Karpas-422 (cell line): ENCODE results near the gene KSR1. TPM values are rescaled to one million over a fixed set of nuclear protein-coding genes. Genes with fewer than 3 reads are reported as not detected.

Experiments used
- DNase-seq: peaks from one replicate; pipeline ENCODE4 v3.0.0-alpha.2; 2015
- H2AFZ ChIP-seq: fragments of 200-600 bp; sonication (generic); 2 replicates; pipeline ENCODE4 v1.6.1; 2014; ENCODE audit warnings: antibody characterized with exemption, low read length, mixed read lengths
- H3K27ac ChIP-seq: fragments of 200-600 bp; sonication (generic); 2 replicates; pipeline ENCODE4 v1.5.1; 2014; ENCODE audit warnings: mild to moderate bottlenecking, low read length, moderate library complexity
- H3K27me3 ChIP-seq: fragments of 200-600 bp; sonication (generic); 2 replicates; pipeline ENCODE4 v1.6.1; 2014; ENCODE audit warnings: low read length, mixed read lengths
- H3K36me3 ChIP-seq: fragments of 200-600 bp; sonication (generic); 2 replicates; pipeline ENCODE4 v1.6.1; 2014; ENCODE audit warnings: low read length, mixed read lengths; ENCODE audit not compliant: insufficient read depth
- H3K4me1 ChIP-seq: fragments of 200-600 bp; sonication (generic); 2 replicates; pipeline ENCODE4 v1.6.1; 2014; ENCODE audit warnings: mild to moderate bottlenecking, low read length, mixed read lengths
- H3K4me2 ChIP-seq: fragments of 200-600 bp; sonication (generic); 2 replicates; pipeline ENCODE4 v1.6.1; 2014; ENCODE audit warnings: low read length, low read depth, mild to moderate bottlenecking; ENCODE audit not compliant: poor library complexity, severe bottlenecking
- H3K4me3 ChIP-seq: fragments of 200-600 bp; sonication (generic); 2 replicates; pipeline ENCODE4 v1.5.1; 2014; ENCODE audit warnings: mild to moderate bottlenecking, antibody characterized with exemption, low read length, mixed read lengths
- H3K79me2 ChIP-seq: fragments of 200-600 bp; sonication (generic); 2 replicates; pipeline ENCODE4 v1.6.1; 2014; ENCODE audit warnings: mild to moderate bottlenecking, low read length, mixed read lengths
- H3K9ac ChIP-seq: fragments of 200-600 bp; sonication (generic); 2 replicates; pipeline ENCODE4 v1.6.0; 2014; ENCODE audit warnings: low read length
- H3K9me2 ChIP-seq: fragments of 200-600 bp; sonication (generic), shearing (Covaris generic); replicated peaks from 2 replicates; pipeline ENCODE4 v1.6.0; 2014; ENCODE audit warnings: mild to moderate bottlenecking, low read length, moderate library complexity; ENCODE audit not compliant: insufficient read depth
- H3K9me3 ChIP-seq: fragments of 300-700, 200-600 bp; sonication (generic); 2 replicates; pipeline ENCODE4 v1.6.1; 2014; ENCODE audit warnings: low read length, mixed read lengths
- H4K20me1 ChIP-seq: fragments of 200-600 bp; sonication (generic); 2 replicates; pipeline ENCODE4 v1.6.1; 2014; ENCODE audit warnings: mild to moderate bottlenecking, antibody characterized with exemption, low read length, low read depth; ENCODE audit not compliant: insufficient read depth
- total RNA-seq: library from RNA; depleted of rRNA; stranded (reverse); fragments of >200 nt; shearing (Covaris generic); gene quantifications from 2 replicates; pipeline ENCODE4 v1.2.3, GENCODE V29; 2014; ENCODE audit warnings: low replicate concordance

The KSR1 gene
- total RNA-seq, 1 experiment from 2014 or later, result 0.52 TPM

DNA sequence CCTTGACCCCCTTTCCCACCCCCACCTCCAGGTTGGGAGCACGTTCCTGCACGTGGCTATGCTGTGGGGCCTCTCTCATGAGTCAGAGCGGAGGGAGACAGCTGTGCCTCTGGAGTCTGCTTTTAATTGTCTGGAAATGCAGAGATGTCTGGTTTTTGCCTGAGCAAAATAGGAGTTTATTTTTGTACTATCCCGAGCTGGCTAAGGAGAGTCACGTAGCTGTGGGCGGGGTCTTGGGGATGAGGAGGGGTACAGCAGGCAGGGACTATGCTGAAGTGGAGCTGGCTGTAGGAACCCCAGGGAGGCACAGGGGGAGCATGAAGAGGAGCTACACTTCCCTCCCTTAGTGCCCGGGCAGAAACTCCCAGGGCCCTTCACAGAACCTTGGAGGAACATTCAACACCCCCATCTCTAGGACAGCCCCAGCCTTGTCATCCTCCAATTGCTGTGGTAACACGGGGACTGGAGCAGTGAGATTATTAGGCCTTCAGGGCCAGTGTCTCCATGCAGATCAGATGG lies 130.0 kb downstream of the KSR1 start:
- Histone ChIP-seq H3K9me2 (no peaks in the 10 kb centered on the region), H3K4me3 (no peak overlapping the region), H3K9ac (no peak overlapping the region), H3K36me3 (no peaks in the 10 kb centered on the region), H3K9me3 (no peaks in the 10 kb centered on the region), H3K27ac (no peak overlapping the region), H3K4me2 (no peak overlapping the region), H3K79me2 (no peaks in the 10 kb centered on the region), H3K27me3 (no peaks in the 10 kb centered on the region), H4K20me1 (no peaks in the 10 kb centered on the region), H2AFZ (no peak overlapping the region), H3K4me1 (no peaks in the 10 kb centered on the region)
- DNase-seq, result no peak

DNA sequence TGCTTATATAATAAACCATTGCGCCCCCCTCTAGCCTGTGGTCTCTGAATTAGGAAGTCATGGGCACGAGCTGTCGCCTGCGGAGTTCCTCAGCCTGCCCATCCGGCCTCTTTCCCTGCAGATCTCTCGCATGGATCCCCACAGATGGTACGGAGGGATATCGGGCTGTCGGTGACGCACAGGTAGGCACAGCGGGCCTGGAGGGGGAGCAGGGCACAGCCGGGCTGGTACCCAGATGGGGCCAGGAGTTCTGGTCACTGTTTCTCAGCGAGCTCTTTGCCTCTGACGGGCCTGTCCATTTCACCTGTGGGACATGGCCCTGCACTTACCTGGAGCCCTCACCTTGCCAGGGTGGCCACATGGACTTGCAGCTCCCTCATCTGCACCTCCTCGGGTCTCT lies 132.1 kb downstream of the KSR1 start:
- H3K27me3 ChIP-seq, result no peaks in the 10 kb centered on the region
- H3K79me2 ChIP-seq, result no peaks in the 10 kb centered on the region
- H3K27ac ChIP-seq, result no peak overlapping the region

DNA sequence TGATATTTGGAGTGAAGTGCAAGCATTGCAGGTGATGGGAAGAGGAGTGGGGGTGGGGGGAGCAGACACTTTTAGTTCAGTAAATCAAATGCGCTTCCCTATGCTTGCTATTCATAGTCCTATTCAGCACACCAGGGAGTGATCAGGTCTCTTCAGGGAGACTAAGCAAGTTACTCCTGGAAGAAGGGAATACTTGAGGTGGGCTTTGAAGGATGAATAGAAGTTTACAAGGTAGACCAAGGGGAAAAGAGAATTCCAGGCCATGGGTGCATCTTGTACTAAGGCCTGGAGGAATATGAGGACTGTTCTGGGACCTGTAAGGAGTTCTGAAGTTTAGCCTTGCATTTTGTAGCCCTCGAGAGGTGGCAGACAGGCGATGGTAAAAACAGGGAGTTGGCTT lies 134.6 kb downstream of the KSR1 start:
- Histone ChIP-seq H3K9me2 (no peaks in the 10 kb centered on the region), H4K20me1 (no peaks in the 10 kb centered on the region), H3K4me3 (no peak overlapping the region)

More for the DNA sequence above, 132.1 kb downstream of the KSR1 start:
- Histone ChIP-seq H4K20me1 (no peaks in the 10 kb centered on the region), H3K36me3 (no peaks in the 10 kb centered on the region), H3K9me3 (no peaks in the 10 kb centered on the region), H2AFZ (no peak overlapping the region), H3K4me1 (no peaks in the 10 kb centered on the region), H3K9ac (no peak overlapping the region), H3K4me2 (no peak overlapping the region), H3K4me3 (no peak overlapping the region), H3K9me2 (no peaks in the 10 kb centered on the region)
- no peak for DNase-seq

DNA sequence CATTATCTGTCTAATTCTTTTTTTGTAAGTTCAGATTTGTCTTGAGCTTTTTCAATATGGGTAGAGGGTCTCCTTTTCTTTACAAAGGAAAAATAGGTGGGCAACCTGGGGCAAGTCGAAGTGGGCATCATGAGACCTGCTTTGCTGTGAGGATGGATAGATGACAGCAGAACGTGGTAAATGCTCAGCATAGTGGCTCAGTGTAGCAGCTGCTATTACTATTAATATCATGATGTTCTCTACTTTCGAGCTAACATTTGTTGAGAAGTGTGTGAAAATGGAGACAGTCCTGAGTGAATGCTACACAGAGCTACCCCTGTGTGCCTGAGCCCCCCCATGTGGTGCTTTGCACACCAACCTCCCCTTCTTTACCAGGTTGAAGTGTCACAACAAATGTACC lies 135.7 kb downstream of the KSR1 start:
- Histone ChIP-seq H3K9me3 (no peaks in the 10 kb centered on the region), H4K20me1 (no peaks in the 10 kb centered on the region), H3K9ac (no peak overlapping the region), H3K36me3 (no peaks in the 10 kb centered on the region), H3K4me3 (no peak overlapping the region), H3K27ac (no peak overlapping the region), H3K79me2 (no peaks in the 10 kb centered on the region), H3K4me2 (no peak overlapping the region), H3K27me3 (no peaks in the 10 kb centered on the region), H3K4me1 (no peaks in the 10 kb centered on the region), H2AFZ (no peak overlapping the region), H3K9me2 (no peaks in the 10 kb centered on the region)
- DNase-seq, result no peak

More for the DNA sequence above, 134.6 kb downstream of the KSR1 start:
- Histone ChIP-seq H3K4me1 (no peaks in the 10 kb centered on the region), H3K9me3 (no peaks in the 10 kb centered on the region), H3K27ac (no peak overlapping the region), H3K36me3 (no peaks in the 10 kb centered on the region), H2AFZ (no peak overlapping the region), H3K27me3 (no peaks in the 10 kb centered on the region), H3K4me2 (no peak overlapping the region), H3K9ac (no peak overlapping the region), H3K79me2 (no peaks in the 10 kb centered on the region)
- DNase-seq, result no peak

DNA sequence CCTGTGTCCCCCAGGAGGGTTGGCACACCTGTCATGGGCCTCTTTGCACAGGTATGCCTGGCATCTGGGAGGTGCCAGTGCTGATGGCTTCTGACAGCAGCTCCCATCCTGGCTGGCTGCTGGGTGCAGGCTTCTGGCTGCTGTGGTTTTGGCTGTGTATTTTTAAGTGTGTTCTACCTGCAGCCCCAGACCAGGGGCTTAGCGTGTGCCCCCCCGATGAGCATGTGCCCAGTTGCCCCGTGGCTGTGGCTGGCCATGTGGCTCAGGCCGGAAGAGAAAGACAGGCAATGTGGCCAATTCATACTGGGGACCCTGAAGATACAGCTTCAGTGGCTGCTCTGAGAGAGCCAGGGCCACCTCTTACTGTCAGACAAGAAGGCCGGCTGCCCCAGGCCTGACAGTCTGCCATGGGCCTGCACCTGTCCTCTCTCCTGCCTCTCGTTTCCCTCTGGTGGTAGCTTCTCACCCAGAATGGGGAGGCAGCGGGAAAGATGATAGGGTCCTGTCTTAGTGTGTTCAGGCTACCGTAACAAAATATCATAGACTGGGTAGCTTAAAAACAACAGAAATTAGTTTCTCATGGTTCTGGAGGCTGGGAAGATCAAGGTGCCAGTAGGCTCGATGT lies 137.1 kb downstream of the KSR1 start:
- H3K9me2 ChIP-seq, result no peaks in the 10 kb centered on the region
- no peaks in the 10 kb centered on the region for H3K36me3 ChIP-seq
- H3K79me2 ChIP-seq, result no peaks in the 10 kb centered on the region
- no peak overlapping the region for H3K4me3 ChIP-seq
- DNase-seq, result no peak
- no peak overlapping the region for H3K4me2 ChIP-seq
- no peaks in the 10 kb centered on the region for H3K9me3 ChIP-seq
- no peak overlapping the region for H3K9ac ChIP-seq
- H3K4me1 ChIP-seq, result no peaks in the 10 kb centered on the region
- no peaks in the 10 kb centered on the region for H3K27me3 ChIP-seq
- H2AFZ ChIP-seq, result no peak overlapping the region
- no peak overlapping the region for H3K27ac ChIP-seq
- no peaks in the 10 kb centered on the region for H4K20me1 ChIP-seq

DNA sequence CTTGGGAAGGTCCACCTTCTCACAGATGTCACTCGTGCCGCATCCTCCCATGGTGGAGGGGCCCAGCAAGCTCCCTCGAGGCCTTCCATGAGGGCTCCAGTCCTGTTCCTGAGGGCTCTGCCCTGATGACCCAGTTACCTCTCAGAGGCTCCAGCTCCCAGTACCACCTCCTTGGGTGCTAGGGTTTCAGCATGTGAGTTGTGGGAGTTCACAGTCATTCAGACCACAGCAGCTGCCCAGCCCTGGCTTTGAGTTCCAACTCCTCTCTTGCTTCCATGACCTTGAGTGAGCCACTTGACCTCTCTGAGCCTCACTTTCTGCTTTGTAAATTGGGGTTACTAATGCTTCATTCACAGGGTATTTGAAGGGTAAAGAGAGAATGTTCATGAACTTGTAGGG lies 137.6 kb downstream of the KSR1 start:
- H3K9ac ChIP-seq, result no peak overlapping the region
- H3K4me2 ChIP-seq, result no peak overlapping the region
- H3K27ac ChIP-seq, result no peak overlapping the region
- no peaks in the 10 kb centered on the region for H3K27me3 ChIP-seq
- no peak overlapping the region for H2AFZ ChIP-seq
- no peak for DNase-seq
- no peaks in the 10 kb centered on the region for H4K20me1 ChIP-seq
- H3K4me1 ChIP-seq, result no peaks in the 10 kb centered on the region
- no peaks in the 10 kb centered on the region for H3K9me2 ChIP-seq
- H3K79me2 ChIP-seq, result no peaks in the 10 kb centered on the region
- no peaks in the 10 kb centered on the region for H3K9me3 ChIP-seq
- H3K4me3 ChIP-seq, result no peak overlapping the region
- H3K36me3 ChIP-seq, result no peaks in the 10 kb centered on the region

DNA sequence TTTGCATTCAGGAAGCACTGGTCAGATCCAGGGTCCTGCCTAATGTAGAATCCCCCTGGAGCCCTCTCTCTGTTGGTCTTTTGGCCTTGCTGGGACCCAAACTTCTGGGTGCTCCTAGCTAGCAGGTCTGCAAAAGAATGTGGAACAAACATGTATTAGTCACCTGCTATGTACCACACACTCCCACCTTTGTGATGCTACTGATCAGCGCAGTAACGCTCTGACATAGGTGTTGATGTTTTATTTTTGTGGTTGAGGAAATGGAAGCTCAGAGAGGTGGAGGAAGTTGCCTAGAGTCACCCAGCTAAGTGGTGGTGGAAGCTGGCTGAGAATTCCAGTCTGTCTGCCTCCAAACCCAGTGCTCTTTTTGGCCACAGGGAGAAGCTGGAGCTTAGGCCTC lies 139.0 kb downstream of the KSR1 start:
- Histone ChIP-seq H3K9me3 (no peaks in the 10 kb centered on the region), H4K20me1 (no peaks in the 10 kb centered on the region), H3K9ac (no peak overlapping the region), H3K4me2 (no peak overlapping the region), H3K4me1 (no peaks in the 10 kb centered on the region), H3K27ac (no peak overlapping the region), H2AFZ (no peak overlapping the region), H3K79me2 (no peaks in the 10 kb centered on the region), H3K4me3 (no peak overlapping the region), H3K36me3 (no peaks in the 10 kb centered on the region), H3K9me2 (no peaks in the 10 kb centered on the region), H3K27me3 (no peaks in the 10 kb centered on the region)
- no peak for DNase-seq

DNA sequence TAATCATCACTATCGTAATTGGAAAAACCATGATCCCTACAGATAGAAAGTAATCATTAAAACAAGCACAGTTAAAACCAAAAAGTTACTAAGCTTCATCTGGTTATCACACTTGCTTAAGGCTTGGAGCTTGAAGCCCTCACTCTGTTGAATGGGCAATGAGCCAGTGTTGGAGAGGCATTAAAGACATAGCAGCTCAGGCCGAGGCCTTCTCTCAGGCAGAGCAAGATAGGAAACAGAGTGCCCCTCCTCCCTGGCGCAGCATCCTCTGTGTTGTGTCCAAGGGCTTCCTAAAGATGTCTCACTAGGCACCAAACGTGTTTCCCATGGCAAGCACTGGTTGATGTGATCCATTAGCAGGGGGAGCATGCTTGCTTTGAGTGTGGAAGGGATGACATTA lies 139.8 kb downstream of the KSR1 start:
- H3K4me2 ChIP-seq, result no peak overlapping the region
- H3K36me3 ChIP-seq, result no peaks in the 10 kb centered on the region
- no peaks in the 10 kb centered on the region for H3K9me3 ChIP-seq
- no peaks in the 10 kb centered on the region for H3K79me2 ChIP-seq
- DNase-seq, result no peak
- H3K27ac ChIP-seq, result no peak overlapping the region
- no peak overlapping the region for H2AFZ ChIP-seq
- no peaks in the 10 kb centered on the region for H3K9me2 ChIP-seq
- no peak overlapping the region for H3K4me3 ChIP-seq
- H3K4me1 ChIP-seq, result no peaks in the 10 kb centered on the region
- no peaks in the 10 kb centered on the region for H3K27me3 ChIP-seq
- no peaks in the 10 kb centered on the region for H4K20me1 ChIP-seq
- H3K9ac ChIP-seq, result no peak overlapping the region
